Neural cell (in vitro differentiated cells): ENCODE data around the gene ADGB. TPM values are rescaled to one million over a fixed set of nuclear protein-coding genes. Genes with fewer than 3 reads are reported as not detected.

Experiments
- H2AFZ ChIP-seq: fragments of 200-600, 300-800 bp; sonication (generic), shearing (Covaris generic); 2 replicates; pipeline ENCODE4 v1.6.0; 2014; ENCODE audit warnings: low read depth, mild to moderate bottlenecking, antibody characterized with exemption, low read length, moderate library complexity
- H3F3A ChIP-seq: fragments of 200-600 bp; shearing (Covaris generic); 2 replicates; pipeline ENCODE4 v1.6.1; 2016; ENCODE audit warnings: mild to moderate bottlenecking, moderate library complexity, mixed read lengths, antibody characterized with exemption, low read length; ENCODE audit not compliant: insufficient read depth, poor library complexity, severe bottlenecking
- H3K27ac ChIP-seq: fragments of 200-600, 300-800 bp; sonication (generic), shearing (Covaris generic); 2 replicates; pipeline ENCODE4 v1.5.1; 2014; ENCODE audit warnings: mild to moderate bottlenecking, low read length, moderate library complexity
- H3K27me3 ChIP-seq: fragments of 300-800, 200-600 bp; sonication (generic), shearing (Covaris generic); 2 replicates; pipeline ENCODE4 v1.6.0; 2014; ENCODE audit warnings: mild to moderate bottlenecking, low read depth, low read length, moderate library complexity; ENCODE audit not compliant: insufficient read depth
- H3K36me3 ChIP-seq: fragments of 300-800, 200-600 bp; sonication (generic), shearing (Covaris generic); 2 replicates; pipeline ENCODE4 v1.5.1; 2014; ENCODE audit warnings: mild to moderate bottlenecking, antibody characterized with exemption, low read length, moderate library complexity; ENCODE audit not compliant: insufficient read depth
- H3K4me2 ChIP-seq: fragments of 300-800, 200-600 bp; sonication (generic), shearing (Covaris generic); 2 replicates; pipeline ENCODE4 v1.6.0; 2014; ENCODE audit warnings: mild to moderate bottlenecking, low read length
- H3K4me3 ChIP-seq: fragments of 300-800, 200-600 bp; sonication (generic), shearing (Covaris generic); 2 replicates; pipeline ENCODE4 v1.5.1; 2014; ENCODE audit warnings: mild to moderate bottlenecking, low read length, moderate library complexity
- H3K79me2 ChIP-seq: fragments of 200-600 bp; shearing (Covaris generic); replicated peaks from 2 replicates; pipeline ENCODE4 v1.6.0; 2014; ENCODE audit warnings: mild to moderate bottlenecking, low read length, moderate library complexity; ENCODE audit not compliant: insufficient read depth
- H3K9ac ChIP-seq: fragments of 300-800, 200-600 bp; sonication (generic), shearing (Covaris generic); 2 replicates; pipeline ENCODE4 v1.6.1; 2016; ENCODE audit warnings: mild to moderate bottlenecking, low read length, mixed read lengths
- H3K9me2 ChIP-seq: fragments of 200-600 bp; shearing (Covaris generic); 2 replicates; pipeline ENCODE4 v1.6.1; 2016; ENCODE audit warnings: mild to moderate bottlenecking, low read length, mixed read lengths; ENCODE audit not compliant: insufficient read depth
- H3K9me3 ChIP-seq: fragments of 200-600, 300-800 bp; sonication (generic), shearing (Covaris generic); 2 replicates; pipeline ENCODE4 v1.6.1; 2016; ENCODE audit warnings: mild to moderate bottlenecking, mixed run types, low read length, moderate library complexity, mixed read lengths
- H4K20me1 ChIP-seq: fragments of 200-600 bp; shearing (Covaris generic); 2 replicates; pipeline ENCODE4 v1.6.1; 2016; ENCODE audit warnings: mild to moderate bottlenecking, mixed run types; ENCODE audit not compliant: insufficient read depth
- CTCF ChIP-seq: fragments of 450-650 bp; IDR thresholded peaks from 2 replicates; pipeline ENCODE4 v1.5.1; 2014; ENCODE audit warnings: antibody characterized with exemption, mild to moderate bottlenecking, moderate library complexity; ENCODE audit not compliant: poor library complexity, severe bottlenecking
- EP300 ChIP-seq: fragments of 450-650 bp; conservative IDR thresholded peaks from 2 replicates; pipeline ENCODE4 v1.6.1; 2014; ENCODE audit warnings: antibody characterized with exemption, mild to moderate bottlenecking, moderate library complexity; ENCODE audit not compliant: poor library complexity, severe bottlenecking
- EZH2 ChIP-seq: fragments of 200-600, 300-800 bp; shearing (Covaris generic), sonication (generic); IDR thresholded peaks from 2 replicates; pipeline ENCODE4 v1.6.1; 2014; ENCODE audit warnings: antibody characterized with exemption, low read length, borderline replicate concordance, mild to moderate bottlenecking; ENCODE audit not compliant: insufficient read depth, poor library complexity, severe bottlenecking
- MXI1 ChIP-seq: fragments of 450-650 bp; conservative IDR thresholded peaks from 2 replicates; pipeline ENCODE4 v1.6.1; 2014; ENCODE audit warnings: antibody characterized with exemption, mild to moderate bottlenecking; ENCODE audit not compliant: poor library complexity, severe bottlenecking
- POLR2AphosphoS5 ChIP-seq: IDR thresholded peaks from 2 replicates; pipeline ENCODE4 v1.6.1; 2012
- RAD21 ChIP-seq: fragments of 450-650 bp; conservative IDR thresholded peaks from 2 replicates; pipeline ENCODE4 v1.6.1; 2014; ENCODE audit warnings: antibody characterized with exemption, mild to moderate bottlenecking, moderate library complexity
- REST ChIP-seq: IDR thresholded peaks from 2 replicates; pipeline ENCODE4 v1.6.1; 2012; ENCODE audit warnings: borderline replicate concordance
- SMC3 ChIP-seq: fragments of 450-650 bp; conservative IDR thresholded peaks from 2 replicates; pipeline ENCODE4 v1.6.1; 2014; ENCODE audit warnings: antibody characterized with exemption, mild to moderate bottlenecking, moderate library complexity; ENCODE audit not compliant: poor library complexity
- TAF1 ChIP-seq: IDR thresholded peaks from 2 replicates; pipeline ENCODE4 v1.6.1; 2012; ENCODE audit warnings: low read depth
- polyA plus RNA-seq: library from polyadenylated mRNA; depleted of rRNA; stranded (reverse); fragments of >200 nt; gene quantifications from 2 replicates; pipeline ENCODE4 v1.2.3, GENCODE V29; 2014

The ADGB gene
- polyA plus RNA-seq, 1 donor from 2014 or later, result not detected

GRCh38 chr6:146829792-146830565 lies 231.2 kb downstream of the ADGB start:
- Histone ChIP-seq H3F3A (no peaks in the 10 kb centered on the region), H3K79me2 (no peaks in the 10 kb centered on the region), H3K27ac (no peak overlapping the region), H3K36me3 (no peaks in the 10 kb centered on the region), H2AFZ (no peak overlapping the region), H3K4me3 (no peak overlapping the region), H3K9me3 (no peaks in the 10 kb centered on the region), H3K4me2 (no peak overlapping the region), H4K20me1 (no peaks in the 10 kb centered on the region), H3K9me2 (no peaks in the 10 kb centered on the region), H3K9ac (no peak overlapping the region), H3K27me3 (no peaks in the 10 kb centered on the region)
- TF ChIP-seq MXI1 (no peak), EZH2 (no peak), SMC3 (no peak), CTCF (no peak), POLR2AphosphoS5 (no peak), TAF1 (no peak), RAD21 (no peak), EP300 (no peak), REST (no peak)

GRCh38 chr6:146833157-146833556 lies 234.4 kb downstream of the ADGB start:
- no peaks in the 10 kb centered on the region for H4K20me1 ChIP-seq
- H3K9me2 ChIP-seq, result no peaks in the 10 kb centered on the region
- H3K27me3 ChIP-seq, result no peaks in the 10 kb centered on the region
- no peaks in the 10 kb centered on the region for H3F3A ChIP-seq
- no peaks in the 10 kb centered on the region for H3K9me3 ChIP-seq
- no peaks in the 10 kb centered on the region for H3K79me2 ChIP-seq
- H3K27ac ChIP-seq, result no peak overlapping the region
- no peak overlapping the region for H2AFZ ChIP-seq
- no peaks in the 10 kb centered on the region for H3K36me3 ChIP-seq
- no peak overlapping the region for H3K9ac ChIP-seq
- no peak overlapping the region for H3K4me3 ChIP-seq
- H3K4me2 ChIP-seq, result no peak overlapping the region
- no peak for TF ChIP-seq RAD21
- no peak for TF ChIP-seq TAF1
- TF ChIP-seq EP300, result no peak
- TF ChIP-seq REST, result no peak
- TF ChIP-seq POLR2AphosphoS5, result no peak
- TF ChIP-seq EZH2, result no peak
- no peak for TF ChIP-seq CTCF
- TF ChIP-seq MXI1, result no peak
- TF ChIP-seq SMC3, result no peak
